ENCODE measurements around the gene POLR2E.
A peak's percentile ranks its signal among the peaks of the same experiment; 100 is the strongest.

GRCh38 chr19:1104311-1105007, 9.3 kb upstream of the POLR2E start:
- TF ChIP-seq EP300 (IDR thresholded peaks at IDR 0.05) (no peak), CTCF (IDR thresholded peaks at IDR 0.05) (peak in 2 of 5 experiments; percentile 30 to 52)
